ENCODE measurements around the gene MRPS14. TPM values are rescaled to one million over a fixed set of nuclear protein-coding genes. Genes with fewer than 3 reads are reported as not detected.
A peak's percentile ranks its signal among the peaks of the same experiment; 100 is the strongest.

Gene MRPS14
- 41.8 TPM for polyA plus RNA-seq (2013, experiment 1 of 2)
- polyA plus RNA-seq (2013, experiment 2 of 2): 43.5 TPM

- Histone ChIP-seq H3K4me1 (ENCODE audit: control insufficient read depth, insufficient read depth, low read depth, low read length) (no peaks in the 10 kb centered on the region), H2BK5ac (ENCODE audit: low read depth, low read length, poor library complexity, severe bottlenecking) (peak within 1 kb of the TSS; percentile 48), H3K4ac (ENCODE audit: low read depth in 1 of 2, low read length in 2 of 2) (peak within 1 kb of the TSS in 1 of 2 experiments; percentile 86), H3K9ac (ENCODE audit: low read length) (peak within 1 kb of the TSS; percentile 93), H2AK5ac (ENCODE audit: low read length, severe bottlenecking) (no peak within 1 kb of the TSS), H4K8ac (ENCODE audit: low read length) (peak within 1 kb of the TSS; percentile 82), H2BK15ac (ENCODE audit: low read depth, poor library complexity, severe bottlenecking) (no peak within 1 kb of the TSS), H4K91ac (ENCODE audit: low read length) (peak within 1 kb of the TSS; percentile 4), H3K79me1 (replicated peaks; ENCODE audit: low read length, poor library complexity, severe bottlenecking) (peaks cover 12% of the 10 kb centered on the region), H3K36me3 (ENCODE audit: control insufficient read depth in 1 of 2, insufficient read depth in 2 of 2, low read depth in 1 of 2, low read length in 2 of 2) (peaks cover 0 to 6% of the 10 kb centered on the region in 2 experiments), H2BK120ac (ENCODE audit: low read depth, low read length) (no peak within 1 kb of the TSS), H2BK12ac (ENCODE audit: low read length in 2 of 2) (no peak within 1 kb of the TSS), H3K27ac (ENCODE audit: low read length, poor library complexity, severe bottlenecking) (peak within 1 kb of the TSS; percentile 78), H3K14ac (ENCODE audit: low read length in 2 of 2) (no peak within 1 kb of the TSS), H3K9me3 (ENCODE audit: control insufficient read depth, low read length) (no peaks in the 10 kb centered on the region), H2AFZ (ENCODE audit: low read depth, low read length) (peak within 1 kb of the TSS; percentile 93), H3K23ac (ENCODE audit: low read length in 2 of 2) (no peak within 1 kb of the TSS), H3K27me3 (ENCODE audit: control insufficient read depth in 1 of 2, insufficient read depth in 1 of 2, low read length in 2 of 2) (no peaks in the 10 kb centered on the region), H3K18ac (ENCODE audit: low read depth in 1 of 2, low read length in 2 of 2) (peak within 1 kb of the TSS; percentile 71 to 93), H3K4me3 (ENCODE audit: insufficient read depth in 1 of 2, low read depth in 1 of 2, low read length in 2 of 2) (peak within 1 kb of the TSS; percentile 85 to 97), H3K4me2 (ENCODE audit: low read length, poor library complexity, severe bottlenecking) (peak within 1 kb of the TSS; percentile 70)
- peak; percentile 98 for DNase-seq
- WGBS: 3% methylated on average over 40 of the region's 42 CpGs
Measured at GRCh38 chr1:175023043-175023921, at the start of gene MRPS14. MRPS14 (minus strand) TSS chr1:175023425; CDS start chr1:175023408, 17 bp downstream.

DNA sequence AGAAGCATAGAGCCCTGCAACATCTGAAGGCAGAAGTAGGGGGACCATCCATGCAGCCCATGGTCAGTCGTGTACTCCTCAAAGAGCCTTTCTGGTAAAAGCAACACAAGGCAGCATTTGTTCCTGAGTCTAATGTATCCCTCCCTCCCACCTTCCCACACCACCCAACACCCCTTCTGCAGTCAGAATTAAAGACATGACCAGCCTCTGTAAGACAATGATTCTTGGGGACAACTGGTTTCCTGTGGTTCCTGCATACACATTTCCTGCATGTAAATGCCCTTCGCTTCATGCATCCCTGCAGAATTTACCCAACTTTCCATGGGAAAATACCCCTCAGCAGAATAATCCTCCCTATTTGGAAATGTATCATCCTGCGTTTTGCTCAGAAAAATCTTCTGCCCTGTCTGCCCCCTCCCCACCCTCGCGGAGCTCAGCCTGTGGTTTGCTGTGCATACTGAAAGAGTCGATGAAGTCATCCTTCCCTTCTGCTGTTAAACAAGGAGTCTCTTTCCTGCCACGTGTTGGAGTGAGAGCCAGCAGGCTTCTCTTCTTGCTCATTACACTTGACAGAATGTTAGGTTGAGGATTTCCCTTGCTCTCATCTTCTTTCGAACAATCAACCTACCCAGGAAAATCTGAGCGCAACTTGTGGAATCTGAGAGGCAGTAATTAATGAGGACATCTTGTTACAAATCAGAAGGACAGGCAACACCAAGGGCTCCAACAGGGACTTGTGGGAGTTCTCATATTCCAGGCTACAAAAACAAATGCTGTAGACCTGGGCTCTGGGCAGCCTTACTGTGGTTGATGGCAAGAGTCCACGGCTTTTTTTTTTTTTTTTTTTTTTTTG, 49.1 kb upstream of the MRPS14 start:
- Histone ChIP-seq H3K9me3 (ENCODE audit: control insufficient read depth, low read length) (no peaks in the 10 kb centered on the region), H3K4ac (ENCODE audit: low read depth in 1 of 2, low read length in 2 of 2) (no peak overlapping the region), H2AFZ (ENCODE audit: low read depth, low read length) (no peak overlapping the region), H3K79me1 (replicated peaks; ENCODE audit: low read length, poor library complexity, severe bottlenecking) (no peaks in the 10 kb centered on the region), H2BK15ac (ENCODE audit: low read depth, poor library complexity, severe bottlenecking) (peak overlapping the region; percentile 1), H3K27ac (ENCODE audit: low read length, poor library complexity, severe bottlenecking) (no peak overlapping the region), H3K14ac (ENCODE audit: low read length in 2 of 2) (no peak overlapping the region), H3K4me3 (ENCODE audit: insufficient read depth in 1 of 2, low read depth in 1 of 2, low read length in 2 of 2) (no peak overlapping the region), H2BK12ac (ENCODE audit: low read length in 2 of 2) (no peak overlapping the region), H3K4me2 (ENCODE audit: low read length, poor library complexity, severe bottlenecking) (no peak overlapping the region), H4K8ac (ENCODE audit: low read length) (no peak overlapping the region), H2AK5ac (ENCODE audit: low read length, severe bottlenecking) (no peak overlapping the region), H3K9ac (ENCODE audit: low read length) (peak overlapping the region; percentile 49), H3K18ac (ENCODE audit: low read depth in 1 of 2, low read length in 2 of 2) (no peak overlapping the region), H4K91ac (ENCODE audit: low read length) (no peak overlapping the region), H3K36me3 (ENCODE audit: control insufficient read depth in 1 of 2, insufficient read depth in 2 of 2, low read depth in 1 of 2, low read length in 2 of 2) (no peaks in the 10 kb centered on the region), H2BK5ac (ENCODE audit: low read depth, low read length, poor library complexity, severe bottlenecking) (no peak overlapping the region), H3K4me1 (ENCODE audit: control insufficient read depth, insufficient read depth, low read depth, low read length) (no peaks in the 10 kb centered on the region), H2BK120ac (ENCODE audit: low read depth, low read length) (no peak overlapping the region), H3K23ac (ENCODE audit: low read length in 2 of 2) (no peak overlapping the region), H3K27me3 (ENCODE audit: control insufficient read depth in 1 of 2, insufficient read depth in 1 of 2, low read length in 2 of 2) (peaks cover 0 to 9% of the 10 kb centered on the region in 2 experiments)
- 41% methylated on average over 9 of the region's 10 CpGs for WGBS
- DNase-seq: peak; percentile 50

GRCh38 chr1:175071276-175071943, 48.2 kb upstream of the MRPS14 start:
- no peak overlapping the region for H2BK120ac ChIP-seq (ENCODE audit: low read depth, low read length)
- H2AFZ ChIP-seq (ENCODE audit: low read depth, low read length): no peak overlapping the region
- no peak overlapping the region for H2AK5ac ChIP-seq (ENCODE audit: low read length, severe bottlenecking)
- H3K36me3 ChIP-seq (ENCODE audit: control insufficient read depth in 1 of 2, insufficient read depth in 2 of 2, low read depth in 1 of 2, low read length in 2 of 2): no peaks in the 10 kb centered on the region
- H3K4ac ChIP-seq (ENCODE audit: low read depth in 1 of 2, low read length in 2 of 2): no peak overlapping the region
- H3K27me3 ChIP-seq (ENCODE audit: control insufficient read depth in 1 of 2, insufficient read depth in 1 of 2, low read length in 2 of 2): peaks cover 0 to 9% of the 10 kb centered on the region in 2 experiments
- H2BK15ac ChIP-seq (ENCODE audit: low read depth, poor library complexity, severe bottlenecking): no peak overlapping the region
- no peak overlapping the region for H3K18ac ChIP-seq (ENCODE audit: low read depth in 1 of 2, low read length in 2 of 2)
- H3K27ac ChIP-seq (ENCODE audit: low read length, poor library complexity, severe bottlenecking): no peak overlapping the region
- H2BK12ac ChIP-seq (ENCODE audit: low read length in 2 of 2): no peak overlapping the region
- no peak overlapping the region for H4K91ac ChIP-seq (ENCODE audit: low read length)
- H3K9me3 ChIP-seq (ENCODE audit: control insufficient read depth, low read length): no peaks in the 10 kb centered on the region
- no peak overlapping the region for H3K23ac ChIP-seq (ENCODE audit: low read length in 2 of 2)
- WGBS: 75% methylated on average over 3 of the region's 3 CpGs
- H3K4me2 ChIP-seq (ENCODE audit: low read length, poor library complexity, severe bottlenecking): no peak overlapping the region
- H3K79me1 ChIP-seq (replicated peaks; ENCODE audit: low read length, poor library complexity, severe bottlenecking): no peaks in the 10 kb centered on the region
- no peak overlapping the region for H3K9ac ChIP-seq (ENCODE audit: low read length)
- no peaks in the 10 kb centered on the region for H3K4me1 ChIP-seq (ENCODE audit: control insufficient read depth, insufficient read depth, low read depth, low read length)
- H2BK5ac ChIP-seq (ENCODE audit: low read depth, low read length, poor library complexity, severe bottlenecking): no peak overlapping the region
- no peak overlapping the region for H3K4me3 ChIP-seq (ENCODE audit: insufficient read depth in 1 of 2, low read depth in 1 of 2, low read length in 2 of 2)
- DNase-seq: no peak
- H3K14ac ChIP-seq (ENCODE audit: low read length in 2 of 2): no peak overlapping the region
- no peak overlapping the region for H4K8ac ChIP-seq (ENCODE audit: low read length)

All from mesenchymal stem cell (in vitro differentiated cells and primary cell).